Mucosa of stomach (tissue), 1 donor: ENCODE data around the gene LANCL3.
"Not testable (repeated sequence)": the region's sequence is repeated elsewhere in the genome, so short reads cannot be mapped to it uniquely, and the experiment has no call there.

Experiments
- H3K27me3 ChIP-seq: one replicate; pipeline ENCODE4 v1.7.0; 2013; ENCODE audit warnings: mild to moderate bottlenecking, low read length; ENCODE audit not compliant: control insufficient read depth, insufficient read depth
- H3K36me3 ChIP-seq: one replicate; pipeline ENCODE4 v1.7.0; 2013; ENCODE audit warnings: low read length; ENCODE audit not compliant: control insufficient read depth, insufficient read depth
- H3K4me1 ChIP-seq: one replicate; pipeline ENCODE4 v1.7.0; 2013; ENCODE audit warnings: mild to moderate bottlenecking, low read length; ENCODE audit not compliant: control insufficient read depth, insufficient read depth
- H3K4me3 ChIP-seq: one replicate; pipeline ENCODE4 v1.7.0; 2013; ENCODE audit warnings: low read length
- H3K9ac ChIP-seq: one replicate; pipeline ENCODE4 v1.7.0; 2013; ENCODE audit warnings: mild to moderate bottlenecking, low read length, moderate library complexity
- H3K9me3 ChIP-seq: one replicate; pipeline ENCODE4 v1.7.0; 2013; ENCODE audit warnings: mild to moderate bottlenecking, low read length, moderate library complexity; ENCODE audit not compliant: control insufficient read depth
- donor health status: Pancreatic carcinoma.

LANCL3 gene

GRCh38 chrX:37578045-37578444, 6.6 kb downstream of the LANCL3 start:
- H3K4me1 ChIP-seq = no peaks in the 10 kb centered on the region
- H3K4me3 ChIP-seq = no peak overlapping the region
- H3K27me3 ChIP-seq = no peaks in the 10 kb centered on the region
- no peaks in the 10 kb centered on the region for H3K36me3 ChIP-seq
- H3K9me3 ChIP-seq = no peaks in the 10 kb centered on the region
- H3K9ac ChIP-seq = no peak overlapping the region

GRCh38 chrX:37580080-37580479, 8.6 kb downstream of the LANCL3 start:
- Histone ChIP-seq H3K9me3 (no peaks in the 10 kb centered on the region), H3K4me3 (no peak overlapping the region), H3K27me3 (no peaks in the 10 kb centered on the region), H3K36me3 (no peaks in the 10 kb centered on the region), H3K9ac (no peak overlapping the region), H3K4me1 (no peaks in the 10 kb centered on the region)

- H3K4me3 ChIP-seq, H3K9ac ChIP-seq, H3K36me3 ChIP-seq, H3K9me3 ChIP-seq, H3K4me1 ChIP-seq, H3K27me3 ChIP-seq: not testable (repeated sequence)
Measured at GRCh38 chrX:37587337-37587736, 15.9 kb downstream of the LANCL3 start.

GRCh38 chrX:37590047-37590446, 18.6 kb downstream of the LANCL3 start:
- Histone ChIP-seq H3K9ac (no peak overlapping the region), H3K9me3 (no peaks in the 10 kb centered on the region), H3K36me3 (no peaks in the 10 kb centered on the region), H3K27me3 (no peaks in the 10 kb centered on the region), H3K4me1 (peaks cover 6% of the 10 kb centered on the region), H3K4me3 (no peak overlapping the region)

- H3K9ac ChIP-seq = no peak overlapping the region
- no peaks in the 10 kb centered on the region for H3K9me3 ChIP-seq
- no peak overlapping the region for H3K4me3 ChIP-seq
- no peaks in the 10 kb centered on the region for H3K36me3 ChIP-seq
- H3K4me1 ChIP-seq = peaks cover 6% of the 10 kb centered on the region
- no peaks in the 10 kb centered on the region for H3K27me3 ChIP-seq
Measured at GRCh38 chrX:37594755-37595382, 23.4 kb downstream of the LANCL3 start.

- no peaks in the 10 kb centered on the region for H3K27me3 ChIP-seq
- no peak overlapping the region for H3K9ac ChIP-seq
- no peaks in the 10 kb centered on the region for H3K9me3 ChIP-seq
- no peaks in the 10 kb centered on the region for H3K36me3 ChIP-seq
- no peak overlapping the region for H3K4me3 ChIP-seq
- H3K4me1 ChIP-seq = no peaks in the 10 kb centered on the region
Measured at GRCh38 chrX:37599729-37600128, 28.3 kb downstream of the LANCL3 start.

- H3K9ac ChIP-seq = no peak overlapping the region
- H3K27me3 ChIP-seq = no peaks in the 10 kb centered on the region
- no peaks in the 10 kb centered on the region for H3K4me1 ChIP-seq
- H3K4me3 ChIP-seq = no peak overlapping the region
- H3K9me3 ChIP-seq = no peaks in the 10 kb centered on the region
- H3K36me3 ChIP-seq = no peaks in the 10 kb centered on the region
Measured at GRCh38 chrX:37603938-37604409, 32.5 kb downstream of the LANCL3 start.

- Histone ChIP-seq H3K36me3 (no peaks in the 10 kb centered on the region), H3K9ac (no peak overlapping the region)
Measured at GRCh38 chrX:37607243-37607642, 35.8 kb downstream of the LANCL3 start.

GRCh38 chrX:37608156-37608555, 36.7 kb downstream of the LANCL3 start:
- Histone ChIP-seq H3K4me3 (no peak overlapping the region), H3K27me3 (no peaks in the 10 kb centered on the region), H3K36me3 (no peaks in the 10 kb centered on the region), H3K9me3 (no peaks in the 10 kb centered on the region), H3K4me1 (no peaks in the 10 kb centered on the region), H3K9ac (no peak overlapping the region)

More at GRCh38 chrX:37607243-37607642, 35.8 kb downstream of the LANCL3 start:
- H3K4me1 ChIP-seq = no peaks in the 10 kb centered on the region
- H3K9me3 ChIP-seq = no peaks in the 10 kb centered on the region
- no peak overlapping the region for H3K4me3 ChIP-seq
- H3K27me3 ChIP-seq = no peaks in the 10 kb centered on the region

- H3K27me3 ChIP-seq = no peaks in the 10 kb centered on the region
- no peak overlapping the region for H3K9ac ChIP-seq
- H3K36me3 ChIP-seq = no peaks in the 10 kb centered on the region
- H3K4me3 ChIP-seq = no peak overlapping the region
- H3K4me1 ChIP-seq = no peaks in the 10 kb centered on the region
- H3K9me3 ChIP-seq = no peaks in the 10 kb centered on the region
Measured at GRCh38 chrX:37609727-37610126, 38.3 kb downstream of the LANCL3 start.

GRCh38 chrX:37613933-37614332, 42.5 kb downstream of the LANCL3 start:
- no peaks in the 10 kb centered on the region for H3K27me3 ChIP-seq
- no peak overlapping the region for H3K9ac ChIP-seq

GRCh38 chrX:37627602-37628001, 56.1 kb downstream of the LANCL3 start:
- Histone ChIP-seq H3K36me3 (no peaks in the 10 kb centered on the region), H3K9ac (no peak overlapping the region), H3K27me3 (no peaks in the 10 kb centered on the region), H3K9me3 (no peaks in the 10 kb centered on the region), H3K4me1 (peaks cover 5% of the 10 kb centered on the region), H3K4me3 (no peak overlapping the region)

More at GRCh38 chrX:37613933-37614332, 42.5 kb downstream of the LANCL3 start:
- Histone ChIP-seq H3K36me3 (no peaks in the 10 kb centered on the region), H3K9me3 (no peaks in the 10 kb centered on the region), H3K4me3 (no peak overlapping the region), H3K4me1 (no peaks in the 10 kb centered on the region)

GRCh38 chrX:37638047-37638446, 66.6 kb downstream of the LANCL3 start:
- Histone ChIP-seq H3K4me1 (no peaks in the 10 kb centered on the region), H3K4me3 (no peak overlapping the region), H3K9me3 (no peaks in the 10 kb centered on the region), H3K9ac (no peak overlapping the region), H3K27me3 (no peaks in the 10 kb centered on the region), H3K36me3 (no peaks in the 10 kb centered on the region)
